Bronchial epithelial cell (primary cell): Measurements from ENCODE around the gene LDHB. TPM values are rescaled to one million over a fixed set of nuclear protein-coding genes. Genes with fewer than 3 reads are reported as not detected.
"Not testable (repeated sequence)": the region's sequence is repeated elsewhere in the genome, so short reads cannot be mapped to it uniquely, and the experiment has no call there.

Experiments
- DNase-seq: peaks from one replicate; pipeline ENCODE4 v3.0.0-alpha.2; 2010; ENCODE audit warnings: low read depth
- FAIRE-seq: peaks from 2 replicates; lab custom pipeline; 2011; peaks lifted over from hg19 to GRCh38; lab: Jason Lieb, UNC
- H3K27me3 ChIP-seq: 2 replicates; pipeline ENCODE4 v1.5.1; 2011; ENCODE audit warnings: low read length; ENCODE audit not compliant: control insufficient read depth, insufficient read depth
- H3K36me3 ChIP-seq: 2 replicates; pipeline ENCODE4 v1.5.1; 2011; ENCODE audit warnings: low read length; ENCODE audit not compliant: control insufficient read depth, insufficient read depth
- H3K4me3 ChIP-seq: 2 replicates; pipeline ENCODE4 v1.5.1; 2011; ENCODE audit warnings: mild to moderate bottlenecking, low read depth, low read length, control low read depth
- CTCF ChIP-seq: IDR thresholded peaks from 2 replicates; pipeline ENCODE4 v1.5.1; 2011; ENCODE audit warnings: mild to moderate bottlenecking, moderate library complexity, low read length, control low read depth, inconsistent platforms; ENCODE audit not compliant: insufficient read depth, severe bottlenecking
- total RNA-seq: library from RNA; depleted of rRNA; stranded (reverse); fragments of >200 nt; gene quantifications from 2 replicates; pipeline ENCODE4 v1.2.1, GENCODE V29; 2014

The LDHB gene
- total RNA-seq, 1 donor from 2014 or later, result 1,083 TPM

GRCh38 chr12:21604245-21605101, 53.2 kb downstream of the LDHB start, which contains the start of gene GYS2:
Gene GYS2 (minus strand): TSS chr12:21604847. CDS start chr12:21604592, 255 bp downstream.
- no peaks in the 10 kb centered on the region for H3K36me3 ChIP-seq
- H3K4me3 ChIP-seq, result no peak within 1 kb of the TSS
- DNase-seq (no peak), FAIRE-seq (no peak)
- no peak for TF ChIP-seq CTCF
- H3K27me3 ChIP-seq, result no peaks in the 10 kb centered on the region

GRCh38 chr12:21602774-21603173, 54.9 kb downstream of the LDHB start:
- no peaks in the 10 kb centered on the region for H3K36me3 ChIP-seq
- no peak for TF ChIP-seq CTCF
- no peak for FAIRE-seq
- H3K27me3 ChIP-seq, result no peaks in the 10 kb centered on the region
- no peak overlapping the region for H3K4me3 ChIP-seq
- DNase-seq, result no peak

- DNase-seq (no peak), FAIRE-seq (no peak)
- Histone ChIP-seq H3K36me3 (no peaks in the 10 kb centered on the region), H3K4me3 (no peak overlapping the region), H3K27me3 (no peaks in the 10 kb centered on the region)
- TF ChIP-seq CTCF, result no peak
Observed at GRCh38 chr12:21600196-21600595, 57.4 kb downstream of the LDHB start.

GRCh38 chr12:21599143-21599999, 58.3 kb downstream of the LDHB start:
- no peak for TF ChIP-seq CTCF
- FAIRE-seq (no peak), DNase-seq (no peak)
- no peaks in the 10 kb centered on the region for H3K36me3 ChIP-seq
- H3K4me3 ChIP-seq, result no peak overlapping the region
- no peaks in the 10 kb centered on the region for H3K27me3 ChIP-seq

- no peak for TF ChIP-seq CTCF
- FAIRE-seq, result no peak
- Histone ChIP-seq H3K4me3 (no peak overlapping the region), H3K36me3 (no peaks in the 10 kb centered on the region), H3K27me3 (no peaks in the 10 kb centered on the region)
- DNase-seq, result no peak
Observed at GRCh38 chr12:21598651-21599050, 59.0 kb downstream of the LDHB start.

- not testable (repeated sequence) for DNase-seq, H3K36me3 ChIP-seq, H3K4me3 ChIP-seq, H3K27me3 ChIP-seq, FAIRE-seq
Observed at GRCh38 chr12:21595356-21595755, 62.3 kb downstream of the LDHB start.
